Femur (tissue), 1 donor: ENCODE results near the gene EZH2.

Source experiments
- DNase-seq: peaks from one replicate; pipeline ENCODE4 v3.0.0-alpha.2; 2017

Gene EZH2

GRCh38 chr7:148761499-148762278 lies 122.4 kb downstream of the EZH2 start:
- DNase-seq: no peak
